Breast epithelium (tissue), 3 donors: ENCODE results near the gene SYT1.
"Not testable (repeated sequence)": the region's sequence is repeated elsewhere in the genome, so short reads cannot be mapped to it uniquely, and the experiment has no call there.

Source experiments
- CTCF ChIP-seq, 3 donors: fragments of 450-650 bp; IDR thresholded peaks; one replicate each; pipeline ENCODE4 v1.5.1; 2016 to 2017; ENCODE audit warnings: antibody characterized with exemption in 3 of 3, mild to moderate bottlenecking in 3 of 3, moderate library complexity in 3 of 3
- POLR2AphosphoS5 ChIP-seq, 3 donors: sonication (generic); formaldehyde crosslinking; IDR thresholded peaks; one replicate each; pipeline ENCODE4 v1.6.1; 2017; ENCODE audit warnings: antibody characterized with exemption in 3 of 3

- TF ChIP-seq POLR2AphosphoS5, CTCF (IDR thresholded peaks at IDR 0.05): not testable (repeated sequence)
Observed at GRCh38 chr12:79210403-79210802, 345.8 kb downstream of the SYT1 start.
